Left ventricle myocardium inferior (tissue), 1 donor: ENCODE data around the gene MAP1S. TPM values are rescaled to one million over a fixed set of nuclear protein-coding genes. Genes with fewer than 3 reads are reported as not detected.

Experiments used
- DNase-seq: peaks from one replicate; pipeline ENCODE4 v3.0.0-alpha.2; 2020
- H3K27ac ChIP-seq: fragments of 200-600 bp; replicated peaks from 2 replicates; pipeline ENCODE4 v1.8.0; 2021
- H3K27me3 ChIP-seq: fragments of 200-600 bp; 2 replicates; pipeline ENCODE4 v1.8.0; 2021; ENCODE audit warnings: low read depth
- H3K36me3 ChIP-seq: fragments of 200-600 bp; 2 replicates; pipeline ENCODE4 v1.8.0; 2021
- H3K4me1 ChIP-seq: fragments of 200-600 bp; 2 replicates; pipeline ENCODE4 v1.8.0; 2021
- H3K4me3 ChIP-seq: fragments of 200-600 bp; 2 replicates; pipeline ENCODE4 v1.8.0; 2021; ENCODE audit warnings: mild to moderate bottlenecking, moderate library complexity
- H3K9me3 ChIP-seq: fragments of 200-600 bp; replicated peaks from 2 replicates; pipeline ENCODE4 v1.8.0; 2021
- CTCF ChIP-seq: fragments of 200-600 bp; IDR thresholded peaks from 2 replicates; pipeline ENCODE4 v1.8.0; 2021; ENCODE audit warnings: antibody characterized with exemption, mild to moderate bottlenecking, borderline replicate concordance
- intact Hi-C: fragments of 100-400 bp; cut with micrococcal nuclease; formaldehyde crosslinking; loops from one replicate; pipeline ENCODE4 v1.11.0; 2022
- total RNA-seq: library from RNA; stranded (reverse); fragmentation: NEBNext Ultra II Directional; extraction: Animal tissue kit (Norgen Biotek cat#: 25700); gene quantifications from one replicate; pipeline ENCODE4 v1.2.1, GENCODE V29; 2021
- donor health status: DM: no; HTN: yes; CAD: no; lungs with severe emphysema.

The MAP1S gene
- total RNA-seq, 1 donor from 2014 or later, result 21.4 TPM

DNA sequence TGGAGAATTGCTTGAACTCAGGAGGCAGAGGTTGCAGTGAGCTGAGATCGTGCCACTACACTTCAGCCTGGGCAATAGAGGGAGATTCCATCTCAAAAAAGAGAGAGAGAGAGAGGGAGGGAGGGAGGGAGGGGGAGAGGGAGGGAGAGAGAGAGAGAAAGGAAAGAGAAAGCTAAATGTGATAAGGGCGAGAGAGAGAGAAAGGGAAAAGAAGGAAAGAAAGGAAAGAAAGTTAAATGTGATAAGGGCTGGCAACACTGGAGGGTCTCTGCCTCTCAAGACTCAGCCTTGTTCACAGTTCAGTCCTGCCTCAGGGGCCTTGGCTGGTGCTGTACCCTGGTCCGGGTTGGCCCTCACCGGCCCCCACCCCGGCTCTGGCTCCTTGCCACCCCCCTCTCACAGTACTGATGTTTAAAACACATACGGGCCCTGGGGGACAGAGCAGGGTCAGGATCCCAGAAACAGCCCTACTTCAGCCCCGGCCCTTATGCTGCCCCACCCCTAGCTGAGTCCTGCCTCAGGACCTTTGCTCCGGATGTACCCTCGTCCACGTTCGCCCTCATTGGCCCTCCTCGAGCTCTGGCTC is 3.5 kb downstream of the MAP1S start:
- Histone ChIP-seq H3K36me3 (peaks cover 47% of the 10 kb centered on the region), H3K9me3 (no peaks in the 10 kb centered on the region), H3K4me3 (no peak overlapping the region), H3K27me3 (no peaks in the 10 kb centered on the region), H3K4me1 (peaks cover 55% of the 10 kb centered on the region), H3K27ac (no peak overlapping the region)
- no peak for TF ChIP-seq CTCF
- no peak for DNase-seq
- intact Hi-C loops, result no loop called here

DNA sequence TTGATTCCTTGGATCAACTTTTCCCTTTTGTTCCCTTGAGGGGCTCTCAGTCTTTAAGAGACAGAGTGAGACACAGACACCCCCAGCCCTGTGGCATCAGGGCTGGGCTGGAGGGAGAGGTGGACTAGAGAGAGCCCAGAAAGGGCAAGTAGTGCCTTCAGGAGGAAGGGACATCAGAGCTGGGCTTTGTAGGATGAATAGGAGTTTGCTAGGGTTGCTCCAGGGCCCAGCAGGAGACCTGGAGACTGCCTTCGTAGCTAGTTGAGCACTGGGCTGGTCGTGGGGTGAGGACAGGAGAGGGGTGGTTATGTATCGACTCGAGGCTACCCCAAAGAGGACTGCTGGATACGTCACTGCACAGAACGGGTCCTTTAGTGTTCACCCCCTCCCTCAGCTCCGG is 5.4 kb downstream of the MAP1S start:
- Histone ChIP-seq H3K27me3 (no peaks in the 10 kb centered on the region), H3K36me3 (peaks cover 66% of the 10 kb centered on the region), H3K4me1 (peaks cover 40% of the 10 kb centered on the region), H3K27ac (no peak overlapping the region), H3K4me3 (no peak overlapping the region), H3K9me3 (no peaks in the 10 kb centered on the region)
- intact Hi-C loops, result no loop called here
- no peak for TF ChIP-seq CTCF
- no peak for DNase-seq

- H3K36me3 ChIP-seq, result peaks cover 74% of the 10 kb centered on the region
- DNase-seq, result no peak
- TF ChIP-seq CTCF, result no peak
- intact Hi-C loops, result no loop called here
- H3K4me3 ChIP-seq, result no peak overlapping the region
- H3K4me1 ChIP-seq, result peaks cover 31% of the 10 kb centered on the region
- no peaks in the 10 kb centered on the region for H3K27me3 ChIP-seq
- H3K9me3 ChIP-seq, result no peaks in the 10 kb centered on the region
- no peak overlapping the region for H3K27ac ChIP-seq
These were observed 6.3 kb downstream of the MAP1S start for GRCh38 chr19:17725422-17726078.

GRCh38 chr19:17726136-17726741 is 7.0 kb downstream of the MAP1S start:
- H3K27ac ChIP-seq, result no peak overlapping the region
- peaks cover 80% of the 10 kb centered on the region for H3K36me3 ChIP-seq
- no peak for DNase-seq
- intact Hi-C loops, result no loop called here
- peaks cover 24% of the 10 kb centered on the region for H3K4me1 ChIP-seq
- H3K4me3 ChIP-seq, result no peak overlapping the region
- no peaks in the 10 kb centered on the region for H3K27me3 ChIP-seq
- H3K9me3 ChIP-seq, result peaks cover 3% of the 10 kb centered on the region
- TF ChIP-seq CTCF, result no peak

- intact Hi-C loops, result no loop called here
- Histone ChIP-seq H3K27me3 (no peaks in the 10 kb centered on the region), H3K36me3 (peaks cover 88% of the 10 kb centered on the region), H3K9me3 (peaks cover 6% of the 10 kb centered on the region), H3K4me3 (no peak overlapping the region), H3K27ac (no peak overlapping the region), H3K4me1 (peaks cover 15% of the 10 kb centered on the region)
- no peak for TF ChIP-seq CTCF
- DNase-seq, result no peak
These were observed 7.9 kb downstream of the MAP1S start for GRCh38 chr19:17726964-17727773.
